Measurements from ENCODE around the gene DCST2.

The DCST2 gene
- 0.84 to 0.97 reads per million in 2 donors for total RNA-seq

DNA sequence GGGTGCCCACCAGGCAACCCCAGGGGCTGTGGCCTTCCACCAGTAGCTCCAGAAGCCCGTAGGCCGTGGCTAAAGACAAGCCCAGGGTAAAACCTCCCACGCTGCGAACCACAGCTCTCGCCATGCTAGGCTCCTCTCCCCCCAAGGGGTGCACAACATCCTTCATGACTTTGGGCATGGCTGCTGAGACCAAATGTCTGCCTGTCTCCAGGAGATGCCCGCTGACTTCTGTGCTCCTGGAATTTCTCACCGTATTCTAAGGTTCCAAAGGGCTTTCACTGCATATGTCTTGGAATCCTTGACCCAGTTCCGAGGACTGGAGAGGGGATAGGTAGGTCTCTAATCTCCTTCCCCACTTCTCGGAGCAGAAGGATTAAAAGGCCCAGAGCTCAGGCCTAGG lies at the start of gene DCST2, which contains the start of gene DCST1:
Gene DCST2, minus strand, starts transcription at position 258 of the 400 bp plus-strand sequence. Its CDS starts 80 bp downstream, at position 178.
Gene DCST1, plus strand, starts transcription at position 301 of the 400 bp plus-strand sequence. CDS start 213 bp downstream, outside the sequence.
- no peak for DNase-seq

DNA sequence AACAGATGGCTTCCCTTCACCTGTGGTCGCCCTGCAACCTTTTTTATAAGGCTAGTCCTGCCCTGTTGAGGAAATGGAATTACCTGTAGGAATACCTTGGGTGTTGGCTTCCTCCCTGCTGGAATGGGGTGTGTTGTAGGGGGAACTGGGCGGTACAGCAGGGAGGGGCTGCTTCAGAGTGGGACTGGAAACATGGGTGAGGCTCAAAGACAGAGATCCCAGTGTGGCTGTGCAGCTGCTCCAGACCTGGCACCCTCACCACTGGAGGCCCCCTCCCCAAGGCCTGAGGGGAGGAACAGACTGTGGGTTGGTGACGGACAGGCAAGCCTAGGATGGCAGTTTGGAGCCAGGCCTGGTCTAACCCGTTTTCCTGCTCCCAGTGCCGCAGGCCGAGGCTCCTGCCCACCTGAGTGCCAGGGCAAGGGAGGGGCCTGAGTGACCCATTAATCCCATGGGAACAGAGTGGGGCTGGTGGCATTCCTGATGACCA lies 49.5 kb upstream of the DCST2 start:
- no peak for DNase-seq

DNA sequence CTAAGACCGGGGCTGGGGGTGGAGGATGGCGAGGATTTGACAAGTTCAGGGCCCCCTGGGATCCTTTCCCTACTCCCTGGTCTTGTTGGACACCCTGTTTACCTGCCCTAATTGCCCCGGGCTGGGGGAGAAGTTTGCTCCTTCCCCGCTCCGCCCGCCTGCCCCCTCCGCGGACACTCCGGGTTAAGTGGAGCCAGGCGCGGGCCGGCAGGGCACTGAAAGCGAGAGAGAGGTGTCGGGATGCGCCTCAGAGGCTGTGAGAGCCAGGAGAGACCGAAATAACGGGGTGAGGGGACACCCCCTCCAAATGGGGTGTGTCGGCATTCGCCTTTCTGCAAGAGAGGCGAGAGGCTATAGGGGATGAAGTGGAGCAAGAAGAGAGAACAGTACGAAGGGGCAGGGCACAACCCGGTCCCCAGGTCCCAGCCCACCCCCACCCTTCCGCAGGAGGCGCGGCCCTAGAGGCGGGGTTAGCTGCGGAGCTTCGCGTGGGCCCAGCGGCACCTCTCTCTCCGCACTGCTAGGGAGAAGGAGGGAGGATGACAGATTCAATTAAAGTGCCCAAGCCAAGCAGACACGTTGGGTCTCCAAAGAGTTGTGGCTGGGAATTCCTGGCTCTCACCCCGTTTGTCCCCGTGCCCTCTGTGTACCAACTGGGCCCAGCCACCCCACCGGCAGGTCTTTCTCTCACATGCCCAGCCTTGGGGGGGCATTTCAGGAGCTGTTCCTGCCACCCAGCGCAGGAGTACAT lies 48.9 kb upstream of the DCST2 start:
- no peak for DNase-seq

DNA sequence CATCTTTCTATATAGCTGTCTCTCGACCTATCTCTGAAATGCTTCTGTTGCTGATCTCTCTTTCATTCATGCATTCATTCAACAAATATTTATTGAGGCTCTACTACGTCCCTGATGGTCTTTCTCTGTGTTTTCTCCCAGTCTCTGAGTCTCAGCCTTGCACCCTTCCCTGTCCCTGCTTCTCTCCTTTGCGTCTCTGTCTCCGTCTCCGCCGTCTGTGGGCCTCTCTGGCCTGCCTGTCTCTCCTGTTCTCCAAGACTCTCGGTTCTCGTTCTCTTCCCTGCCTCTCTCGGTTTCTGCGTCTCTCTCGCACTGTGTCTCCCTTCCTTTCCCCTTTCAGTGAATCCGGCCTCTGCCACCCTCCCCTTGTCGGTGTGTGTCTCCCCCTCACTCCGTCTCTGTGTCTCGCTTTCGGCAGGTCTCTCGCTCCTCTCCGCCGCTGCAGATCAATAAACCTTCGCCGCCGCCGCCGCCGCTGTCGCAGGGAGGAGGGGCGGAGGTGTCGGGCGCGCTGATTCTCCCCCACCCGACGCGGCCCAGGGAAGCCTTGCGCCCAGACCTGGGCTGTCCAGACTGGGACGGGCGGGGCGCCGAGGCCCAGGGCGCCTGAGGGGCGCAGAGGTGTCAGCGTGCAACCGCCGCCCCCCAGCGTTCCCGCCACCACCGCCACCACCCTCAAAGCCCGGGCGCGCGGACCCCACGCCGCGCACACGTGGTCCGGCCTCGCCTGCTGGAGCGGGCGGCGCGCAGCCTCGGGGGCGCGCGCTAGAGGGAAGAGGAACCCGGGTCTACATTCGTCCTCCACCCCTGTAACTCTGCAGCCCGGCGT lies 48.1 kb upstream of the DCST2 start:
- no peak for DNase-seq

DNA sequence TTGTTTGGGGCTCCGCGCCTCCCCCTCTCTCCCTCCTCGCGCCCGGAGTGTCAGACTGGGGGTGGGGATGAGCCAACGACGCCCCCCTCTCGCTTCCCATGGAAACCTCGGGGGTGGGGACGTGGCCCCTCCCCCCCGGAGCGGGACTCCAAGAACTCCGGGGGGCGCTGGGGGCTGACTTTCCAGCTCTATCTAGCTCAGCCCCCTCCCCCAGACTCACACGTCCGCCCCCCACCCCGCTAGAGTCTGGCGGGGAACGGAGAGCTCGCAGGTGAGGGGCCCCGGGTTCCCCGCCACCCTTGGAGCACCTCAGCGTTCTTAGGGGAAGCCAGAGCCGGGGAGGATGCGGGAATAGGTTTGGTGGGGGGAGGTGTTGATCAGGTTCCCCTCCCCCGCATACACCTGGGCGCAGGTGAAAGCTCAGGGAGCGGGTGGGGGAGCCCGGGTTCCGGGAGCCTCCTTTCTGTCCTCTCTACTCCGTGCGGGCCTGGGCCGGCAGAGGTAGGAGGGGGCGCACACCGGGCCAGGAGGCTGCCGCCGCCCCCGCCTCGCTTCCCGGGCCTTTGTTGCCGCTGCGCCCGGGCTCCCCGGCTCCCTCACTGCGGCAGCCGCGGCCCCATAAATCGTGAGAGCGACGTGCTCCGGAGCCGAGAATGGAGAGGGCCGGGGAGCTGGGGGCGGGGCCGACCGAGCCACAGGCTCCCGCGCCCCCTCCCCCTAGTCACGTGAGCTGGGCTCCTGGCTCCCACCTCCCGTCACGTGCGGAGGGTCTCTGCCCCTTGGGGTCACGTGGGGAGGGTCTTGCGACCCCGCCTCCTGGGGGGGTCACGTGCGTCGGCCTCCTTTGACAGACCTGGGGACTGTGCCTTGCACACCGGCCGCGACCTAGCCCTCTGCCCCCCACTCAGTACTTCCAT lies 47.0 kb upstream of the DCST2 start:
- no peak for DNase-seq

DNA sequence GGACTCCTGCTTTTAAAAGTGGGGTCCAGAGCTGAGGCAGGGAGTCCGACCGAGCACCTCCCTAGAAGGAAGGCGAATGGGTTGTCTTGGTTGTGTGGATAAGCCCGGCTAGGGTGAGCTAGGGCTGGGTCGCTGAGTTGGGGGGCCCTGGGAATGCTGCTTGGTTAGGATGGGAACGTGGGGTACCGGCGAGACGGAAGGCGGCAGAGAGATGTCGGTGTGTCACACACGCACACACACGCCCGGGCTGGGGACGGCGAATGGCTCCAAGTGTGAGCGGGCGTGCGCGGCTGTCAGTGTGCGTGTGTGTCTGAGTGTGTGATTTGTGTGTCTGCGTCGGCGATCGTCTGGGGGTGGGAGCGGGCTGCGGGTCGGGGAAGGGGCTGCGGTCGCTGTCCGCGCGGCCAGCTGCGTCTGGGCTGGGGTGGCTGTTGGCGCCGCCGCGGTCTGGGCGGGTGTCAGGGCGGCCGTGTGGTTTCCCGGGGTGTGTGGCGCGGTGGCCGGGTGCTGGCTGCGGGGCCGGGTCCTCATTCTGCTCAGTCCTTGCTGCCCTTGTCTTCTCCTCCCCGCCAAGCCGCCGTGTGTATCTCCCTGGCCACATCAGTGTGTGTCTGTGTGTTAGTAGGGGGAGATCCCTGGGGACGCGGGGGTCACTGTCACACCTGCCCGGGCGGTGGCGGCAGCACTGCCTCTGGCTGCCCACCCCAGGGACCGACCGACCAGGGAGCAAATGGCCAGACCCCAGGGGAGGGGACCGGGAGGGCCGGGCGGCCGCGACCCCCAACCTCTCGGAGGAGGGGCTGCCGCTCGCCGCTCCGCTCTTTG lies 46.1 kb upstream of the DCST2 start:
- no peak for DNase-seq

DNA sequence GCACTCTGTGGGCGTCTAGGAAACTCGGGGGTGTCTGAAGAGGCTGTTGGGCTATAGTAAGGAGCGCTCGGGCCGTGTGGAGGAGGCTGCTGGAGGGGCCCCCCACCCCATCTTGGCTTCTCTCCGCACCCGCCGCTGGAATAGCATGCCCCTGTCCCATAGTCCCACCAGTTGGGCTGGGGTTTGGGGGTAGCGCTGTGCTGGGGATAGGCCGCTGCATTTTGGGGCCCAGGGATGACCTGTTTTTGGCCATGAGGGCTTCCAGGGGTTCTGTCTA lies 45.6 kb upstream of the DCST2 start:
- DNase-seq = no peak

DNA sequence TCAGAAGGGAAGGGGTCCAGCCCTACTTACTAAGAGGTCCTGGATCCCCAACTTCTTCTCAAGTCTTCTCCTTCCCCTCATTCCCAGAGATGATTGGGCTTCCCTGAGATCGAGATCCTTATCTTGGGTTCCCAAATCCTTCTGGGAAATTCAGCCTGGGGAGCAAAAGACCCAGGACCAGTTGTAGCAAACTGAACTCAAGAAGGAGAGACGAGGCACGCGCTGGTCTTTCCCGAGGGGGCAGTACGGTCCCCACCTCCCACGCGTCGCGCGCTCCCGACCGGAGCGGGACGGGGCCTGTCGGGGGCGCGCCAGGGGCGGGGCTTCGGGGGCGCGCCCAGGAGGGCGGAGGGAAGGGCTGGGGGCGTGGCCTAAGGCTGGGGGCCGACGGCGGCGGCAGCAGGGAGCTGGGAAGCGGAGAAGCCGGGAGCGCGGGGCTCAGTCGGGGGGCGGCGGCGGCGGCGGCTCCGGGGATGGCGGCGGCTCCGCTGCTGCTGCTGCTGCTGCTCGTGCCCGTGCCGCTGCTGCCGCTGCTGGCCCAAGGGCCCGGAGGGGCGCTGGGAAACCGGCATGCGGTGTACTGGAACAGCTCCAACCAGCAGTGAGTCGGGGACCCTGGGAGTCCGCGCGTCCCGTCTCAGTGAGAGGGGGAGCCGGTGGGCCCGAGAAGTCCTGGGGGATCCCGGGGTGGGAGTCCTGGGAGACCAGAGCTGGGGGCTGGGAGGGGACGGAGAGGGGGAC lies 45.1 kb upstream of the DCST2 start, which contains the start of gene EFNA3:
Gene EFNA3, plus strand, starts transcription at position 369 of the 741 bp plus-strand sequence. Its CDS starts 105 bp downstream, at position 474.
- DNase-seq = peak; percentile 59

DNA sequence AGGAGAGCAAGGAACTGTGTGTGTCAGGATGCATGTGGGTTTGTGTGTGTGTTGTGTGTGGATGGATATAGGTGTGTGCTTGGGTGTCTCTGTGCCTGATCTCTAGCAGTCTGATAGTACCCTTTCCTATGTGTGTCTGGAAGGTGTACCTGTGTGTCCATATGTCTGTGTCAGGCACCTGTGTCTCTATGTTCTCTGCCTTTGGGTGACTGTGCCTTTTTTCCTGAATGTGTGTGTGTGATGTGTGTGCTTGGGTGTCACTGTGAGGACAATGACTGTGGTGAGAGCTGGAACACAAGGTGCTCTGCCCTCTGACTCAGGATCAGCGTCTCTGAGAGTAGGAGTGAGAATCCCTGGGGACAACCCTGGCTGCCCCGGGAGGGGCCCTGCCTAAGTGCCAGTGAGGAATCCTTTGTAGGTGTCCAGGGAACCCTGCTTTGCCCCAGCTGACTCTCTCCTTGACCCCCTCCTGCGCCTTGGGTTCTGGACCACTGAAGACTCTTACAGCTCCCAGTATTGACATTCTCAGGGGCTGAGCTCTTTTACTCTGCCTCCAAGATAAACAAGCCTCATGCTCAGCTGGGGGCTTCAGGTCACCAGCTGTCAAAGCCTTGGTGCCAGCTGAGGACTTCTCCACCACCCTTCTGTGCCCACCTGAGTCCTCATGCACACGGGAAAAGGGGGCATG lies 44.3 kb upstream of the DCST2 start:
- no peak for DNase-seq

DNA sequence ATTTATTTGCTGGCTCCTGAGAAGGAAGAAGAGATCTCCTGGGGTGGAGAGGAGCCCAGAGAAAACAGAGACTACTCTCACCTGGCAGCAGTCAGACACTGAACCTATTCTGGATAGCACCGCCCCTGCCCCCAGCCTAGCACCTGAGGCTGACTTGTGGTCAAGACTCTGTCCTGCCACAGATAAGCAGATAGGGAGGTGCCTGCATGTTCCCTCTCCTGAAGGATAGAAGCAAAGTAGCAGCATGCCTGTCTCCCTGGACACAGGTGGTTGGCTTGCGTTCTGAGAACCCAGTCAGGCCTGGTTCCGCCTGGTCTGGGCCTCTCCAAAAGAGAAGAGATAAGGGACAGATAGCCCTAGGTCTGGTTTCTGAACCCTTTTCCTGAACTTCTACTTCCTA lies 43.8 kb upstream of the DCST2 start:
- no peak for DNase-seq

DNA sequence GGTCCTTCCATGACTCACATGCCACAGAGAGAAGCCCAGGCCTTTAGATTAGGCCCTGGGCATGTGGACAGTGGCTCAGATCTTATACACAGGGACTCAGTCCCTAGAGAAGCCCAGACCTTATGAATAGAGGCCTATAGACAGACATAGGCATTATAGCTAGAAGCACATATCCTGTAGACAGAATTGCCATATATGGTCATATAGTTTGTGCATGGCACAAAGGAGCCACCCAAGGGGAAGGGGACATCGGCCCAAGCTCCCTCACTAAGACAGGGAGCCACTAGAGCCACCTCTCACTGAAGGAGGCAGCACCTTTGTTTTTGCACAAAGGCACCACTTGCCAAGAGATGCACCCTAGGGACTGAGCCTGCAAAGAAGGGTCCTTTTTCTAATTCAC lies 42.8 kb upstream of the DCST2 start:
- no peak for DNase-seq

DNA sequence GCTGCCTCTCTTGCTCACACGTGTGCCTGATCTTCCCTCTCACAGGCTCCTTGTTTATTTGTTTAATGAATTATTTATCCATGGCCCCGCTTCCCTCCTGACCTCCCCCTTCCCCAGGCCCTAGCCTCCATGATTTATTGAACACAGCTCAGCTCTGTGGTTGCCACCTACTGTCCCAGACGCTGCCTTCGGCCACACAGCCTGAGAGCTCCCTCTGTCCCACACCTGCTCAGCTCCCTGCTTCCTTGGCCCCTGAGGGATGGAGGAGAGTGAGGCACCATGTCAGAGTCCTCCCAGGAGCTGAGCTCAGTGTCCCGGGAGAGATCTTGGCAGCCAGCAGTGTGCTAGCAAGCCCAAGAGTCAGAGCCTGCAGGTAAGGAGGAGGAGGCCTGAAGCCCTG lies 42.0 kb upstream of the DCST2 start:
- DNase-seq = no peak

DNA sequence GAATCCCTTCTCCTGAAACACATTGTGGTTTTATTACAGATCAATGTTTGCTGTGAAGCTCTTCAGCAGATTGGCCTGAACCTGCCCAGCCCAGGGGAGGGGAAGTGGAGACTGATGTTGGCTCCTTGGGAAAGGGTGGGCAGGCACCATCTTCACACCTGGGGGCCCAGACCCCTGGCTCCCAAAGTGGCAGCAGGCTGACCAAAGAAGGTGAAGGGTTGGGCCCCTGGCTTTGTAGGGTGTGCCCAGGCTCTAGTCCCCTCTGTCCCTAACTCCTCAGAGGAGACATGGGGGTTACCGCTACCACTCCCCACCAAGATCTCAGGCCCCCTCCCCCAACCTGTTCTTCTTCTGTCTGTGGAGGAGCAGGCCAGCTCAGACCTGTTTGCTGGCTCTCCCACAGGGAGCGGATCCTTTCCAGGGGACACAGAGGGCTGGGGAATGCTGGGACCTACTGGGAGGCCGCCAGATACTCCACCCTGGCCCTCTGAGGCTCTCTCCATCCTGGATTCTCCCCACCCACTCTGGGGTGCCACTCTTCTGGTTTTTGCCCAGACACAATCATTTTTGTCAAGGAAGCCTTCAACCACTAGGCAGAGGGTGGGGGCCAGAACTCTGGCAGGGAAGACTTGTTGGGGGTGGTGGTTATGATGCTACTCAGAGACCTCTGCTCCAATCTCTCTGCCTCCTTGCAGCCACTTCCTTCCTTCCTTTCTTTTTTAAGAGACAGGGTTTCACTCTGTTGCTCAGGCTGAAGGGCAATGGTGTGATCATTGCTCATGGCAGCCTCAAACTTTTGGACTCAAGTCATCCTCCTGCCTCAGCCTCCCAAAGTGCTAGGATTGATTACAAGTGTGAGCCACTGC lies 40.0 kb upstream of the DCST2 start:
- DNase-seq = no peak

DNA sequence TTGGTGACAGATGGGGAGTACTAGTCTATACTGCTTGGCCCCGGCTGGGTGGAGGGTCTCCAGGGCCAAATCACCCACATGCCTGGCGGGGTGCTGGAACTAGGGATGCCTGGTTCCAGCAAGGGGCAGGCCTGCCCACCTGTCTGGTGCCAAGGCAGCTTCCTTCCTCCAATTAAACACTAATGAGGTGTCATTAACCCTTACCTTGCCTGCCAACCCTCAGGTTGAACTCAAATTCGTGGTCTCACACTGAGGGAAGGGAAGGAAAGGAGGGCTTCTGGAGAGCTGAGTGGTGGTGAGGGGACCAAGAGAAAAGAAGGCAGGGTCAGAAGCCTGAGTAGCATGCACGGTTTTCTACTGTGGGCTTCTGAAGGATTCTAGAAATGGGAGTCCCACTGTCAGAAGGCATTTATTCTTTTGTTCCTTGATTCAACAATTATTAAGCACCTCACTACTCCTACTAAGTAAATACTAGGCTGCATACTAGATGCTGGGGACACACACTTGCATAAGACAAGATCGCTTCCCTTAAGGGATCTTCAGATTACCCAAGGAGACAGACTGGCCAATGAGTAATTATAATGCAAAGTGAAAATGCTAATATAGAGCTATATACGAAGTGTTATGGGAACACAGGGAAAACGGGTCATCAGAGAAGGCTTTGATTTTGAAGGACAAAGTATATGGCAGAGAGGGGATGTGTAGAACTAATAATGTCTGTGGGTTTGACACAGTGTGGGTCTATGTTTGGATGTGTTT lies 39.1 kb upstream of the DCST2 start:
- no peak for DNase-seq

DNA sequence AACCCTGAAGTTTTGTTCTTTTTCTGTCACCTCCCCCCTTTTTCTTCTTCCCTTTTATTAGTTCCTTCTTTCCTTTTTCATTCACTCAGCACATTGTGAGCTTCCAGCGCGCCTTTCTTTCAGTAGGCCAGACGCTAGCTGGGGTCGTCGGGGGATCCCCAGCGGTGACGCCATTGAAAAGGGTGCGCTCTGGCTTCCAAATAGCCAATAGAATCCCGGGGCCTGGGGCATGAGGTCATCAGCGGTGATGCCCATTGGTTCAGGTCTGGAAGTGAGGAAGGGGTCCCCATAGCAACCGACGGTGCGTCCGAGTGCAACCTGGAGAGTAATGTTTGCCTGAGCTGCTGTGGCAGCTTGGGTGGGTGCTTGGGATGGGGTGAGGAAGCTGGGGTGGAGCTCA lies 38.1 kb upstream of the DCST2 start:
- DNase-seq = no peak

DNA sequence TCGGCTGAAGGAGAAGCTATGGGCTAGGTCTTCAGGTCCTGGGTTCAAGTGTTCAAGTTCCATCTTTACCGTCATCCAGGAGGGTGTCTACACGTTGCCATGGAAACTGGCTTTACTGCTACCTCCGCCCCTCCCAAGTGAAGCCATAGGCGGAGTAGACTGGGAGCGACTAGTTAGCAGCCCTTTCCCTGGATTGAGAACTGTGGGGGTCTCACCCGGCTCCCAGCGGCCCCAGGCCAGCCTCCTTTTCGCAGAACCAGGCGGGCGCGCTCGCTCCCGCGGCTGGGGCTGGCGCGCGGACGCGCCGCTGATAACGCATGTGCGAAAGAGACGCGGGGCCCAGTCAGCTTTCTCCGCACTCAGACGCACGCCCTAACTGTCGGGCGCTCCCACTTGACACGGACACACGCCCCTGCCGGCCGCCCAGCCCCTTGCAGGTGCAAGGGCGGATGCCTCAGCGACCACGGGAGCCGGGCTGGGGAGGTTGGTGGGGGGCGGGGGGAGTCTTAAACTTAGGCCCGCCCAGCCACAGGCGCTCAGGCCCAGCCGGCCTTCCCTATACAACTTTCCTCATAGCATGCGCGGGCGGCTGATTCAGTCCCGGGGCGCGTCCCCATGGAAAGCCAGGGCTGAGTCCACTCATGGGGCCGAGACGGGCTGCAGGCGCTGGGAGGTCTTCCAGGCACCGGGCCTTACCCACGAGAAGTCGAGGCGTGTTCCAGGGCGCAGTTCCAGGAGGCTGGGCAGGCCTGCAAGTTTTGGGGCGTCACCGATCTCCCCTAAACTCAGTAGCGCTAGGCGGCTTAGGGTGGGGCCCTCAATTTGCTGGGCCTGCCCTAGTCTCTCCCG lies 37.4 kb upstream of the DCST2 start:
- DNase-seq = peak; percentile 66

DNA sequence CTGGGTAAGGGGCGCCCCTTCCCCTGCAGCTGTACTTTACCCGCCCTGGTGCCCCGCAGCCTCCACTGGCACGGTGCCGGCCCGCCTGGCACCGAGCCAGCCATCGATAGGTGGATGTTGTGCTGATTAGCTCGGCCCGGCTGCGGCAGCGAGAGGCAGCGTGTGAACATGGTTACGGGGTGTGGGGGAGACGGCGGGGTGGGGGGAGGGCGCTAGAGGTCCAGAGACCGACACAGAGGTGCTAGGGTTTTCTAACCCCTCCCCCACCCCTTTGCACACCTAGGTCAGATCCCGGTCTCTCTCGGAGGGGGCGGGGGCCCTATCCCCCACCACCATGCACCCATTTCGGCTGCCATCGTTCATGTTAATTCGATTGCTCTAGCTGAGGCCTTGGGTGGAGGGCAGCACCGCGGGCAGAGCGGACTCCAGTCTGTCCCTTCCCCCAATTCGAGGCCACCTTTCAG lies 36.6 kb upstream of the DCST2 start:
- DNase-seq = no peak
